ENCODE data around the gene FGD6.

- no peak for TF ChIP-seq CTCF (IDR thresholded peaks at IDR 0.05)
- TF ChIP-seq POLR2A (IDR thresholded peaks at IDR 0.05), result no peak
- no peak for TF ChIP-seq EP300 (IDR thresholded peaks at IDR 0.05)
Measured at GRCh38 chr12:95104919-95105452, 112.3 kb downstream of the FGD6 start.

Data from sigmoid colon (tissue), 4 donors.